ENCODE measurements around the gene KIAA0586.

- TF ChIP-seq EZH2 (IDR thresholded peaks at IDR 0.05): no peak
- TF ChIP-seq, protein P1, sequence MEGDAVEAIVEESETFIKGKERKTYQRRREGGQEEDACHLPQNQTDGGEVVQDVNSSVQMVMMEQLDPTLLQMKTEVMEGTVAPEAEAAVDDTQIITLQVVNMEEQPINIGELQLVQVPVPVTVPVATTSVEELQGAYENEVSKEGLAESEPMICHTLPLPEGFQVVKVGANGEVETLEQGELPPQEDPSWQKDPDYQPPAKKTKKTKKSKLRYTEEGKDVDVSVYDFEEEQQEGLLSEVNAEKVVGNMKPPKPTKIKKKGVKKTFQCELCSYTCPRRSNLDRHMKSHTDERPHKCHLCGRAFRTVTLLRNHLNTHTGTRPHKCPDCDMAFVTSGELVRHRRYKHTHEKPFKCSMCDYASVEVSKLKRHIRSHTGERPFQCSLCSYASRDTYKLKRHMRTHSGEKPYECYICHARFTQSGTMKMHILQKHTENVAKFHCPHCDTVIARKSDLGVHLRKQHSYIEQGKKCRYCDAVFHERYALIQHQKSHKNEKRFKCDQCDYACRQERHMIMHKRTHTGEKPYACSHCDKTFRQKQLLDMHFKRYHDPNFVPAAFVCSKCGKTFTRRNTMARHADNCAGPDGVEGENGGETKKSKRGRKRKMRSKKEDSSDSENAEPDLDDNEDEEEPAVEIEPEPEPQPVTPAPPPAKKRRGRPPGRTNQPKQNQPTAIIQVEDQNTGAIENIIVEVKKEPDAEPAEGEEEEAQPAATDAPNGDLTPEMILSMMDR (IDR thresholded peaks at IDR 0.05 in 2 of 3, conservative IDR thresholded peaks at IDR 0.05 in 1 of 3; ENCODE audit: borderline replicate concordance in 1 of 3, insufficient read depth in 1 of 3, low read depth in 2 of 3, low read length in 2 of 3): no peak
- no peak for TF ChIP-seq POLR2A (IDR thresholded peaks at IDR 0.05; ENCODE audit: borderline replicate concordance, extremely low read depth, insufficient read depth, insufficient read length)
- no peak for TF ChIP-seq CEBPB (IDR thresholded peaks at IDR 0.05; ENCODE audit: low read depth)
- no peak for TF ChIP-seq MAX (IDR thresholded peaks at IDR 0.05)
Measured at GRCh38 chr14:58593977-58594376, 166.5 kb downstream of the KIAA0586 start.

All from HCT116 (cell line).